ENCODE data around the gene CCRL2.

Gene CCRL2

GRCh38 chr3:46410669-46411068 lies 3.6 kb downstream of the CCRL2 start:
- Histone ChIP-seq H3K36me3 (ENCODE audit: control insufficient read depth, insufficient read depth, low read length) (no peaks in the 10 kb centered on the region), H3K27me3 (replicated peaks; ENCODE audit: control insufficient read depth, insufficient read depth, low read length) (no peaks in the 10 kb centered on the region), H3K4me3 (replicated peaks; ENCODE audit: low read depth, low read length) (no peak overlapping the region)
- DNase-seq (ENCODE audit: extremely low read depth, insufficient read length), result no peak
- no peak for TF ChIP-seq CTCF (IDR thresholded peaks at IDR 0.05; ENCODE audit: insufficient read depth, low read length, poor library complexity, severe bottlenecking)

- TF ChIP-seq CTCF (IDR thresholded peaks at IDR 0.05; ENCODE audit: insufficient read depth, low read length, poor library complexity, severe bottlenecking), result no peak
- Histone ChIP-seq H3K27me3 (replicated peaks; ENCODE audit: control insufficient read depth, insufficient read depth, low read length) (no peaks in the 10 kb centered on the region), H3K36me3 (ENCODE audit: control insufficient read depth, insufficient read depth, low read length) (no peaks in the 10 kb centered on the region), H3K4me3 (replicated peaks; ENCODE audit: low read depth, low read length) (no peak overlapping the region)
- no peak for DNase-seq (ENCODE audit: extremely low read depth, insufficient read length)
Observed at GRCh38 chr3:46411271-46411670, 4.2 kb downstream of the CCRL2 start.

GRCh38 chr3:46412786-46413298 lies 5.8 kb downstream of the CCRL2 start:
- Histone ChIP-seq H3K4me3 (replicated peaks; ENCODE audit: low read depth, low read length) (no peak overlapping the region), H3K36me3 (ENCODE audit: control insufficient read depth, insufficient read depth, low read length) (no peaks in the 10 kb centered on the region), H3K27me3 (replicated peaks; ENCODE audit: control insufficient read depth, insufficient read depth, low read length) (no peaks in the 10 kb centered on the region)
- no peak for TF ChIP-seq CTCF (IDR thresholded peaks at IDR 0.05; ENCODE audit: insufficient read depth, low read length, poor library complexity, severe bottlenecking)
- no peak for DNase-seq (ENCODE audit: extremely low read depth, insufficient read length)

GRCh38 chr3:46413951-46414350 lies 6.9 kb downstream of the CCRL2 start:
- Histone ChIP-seq H3K36me3 (ENCODE audit: control insufficient read depth, insufficient read depth, low read length) (no peaks in the 10 kb centered on the region), H3K27me3 (replicated peaks; ENCODE audit: control insufficient read depth, insufficient read depth, low read length) (no peaks in the 10 kb centered on the region), H3K4me3 (replicated peaks; ENCODE audit: low read depth, low read length) (no peak overlapping the region)
- TF ChIP-seq CTCF (IDR thresholded peaks at IDR 0.05; ENCODE audit: insufficient read depth, low read length, poor library complexity, severe bottlenecking), result no peak
- DNase-seq (ENCODE audit: extremely low read depth, insufficient read length), result no peak

GRCh38 chr3:46414739-46415138 lies 7.7 kb downstream of the CCRL2 start:
- DNase-seq (ENCODE audit: extremely low read depth, insufficient read length), result no peak
- Histone ChIP-seq H3K4me3 (replicated peaks; ENCODE audit: low read depth, low read length) (no peak overlapping the region), H3K27me3 (replicated peaks; ENCODE audit: control insufficient read depth, insufficient read depth, low read length) (no peaks in the 10 kb centered on the region), H3K36me3 (ENCODE audit: control insufficient read depth, insufficient read depth, low read length) (no peaks in the 10 kb centered on the region)
- TF ChIP-seq CTCF (IDR thresholded peaks at IDR 0.05; ENCODE audit: insufficient read depth, low read length, poor library complexity, severe bottlenecking), result no peak
